HG02943 (cell line): ENCODE data around the gene GSG1.
"Not testable (repeated sequence)": the region's sequence is repeated elsewhere in the genome, so short reads cannot be mapped to it uniquely, and the experiment has no call there.

Source experiments
- ATAC-seq: cut with Tn5 transposase; IDR thresholded peaks from one replicate; pipeline ENCODE4 v1.9.1; 2021; ENCODE audit warnings: mild to moderate bottlenecking, low read depth, moderate library complexity; ENCODE audit not compliant: unreplicated experiment

Gene GSG1

GRCh38 chr12:13066459-13066858 is 37.0 kb downstream of the GSG1 start:
- ATAC-seq: no peak

- no peak for ATAC-seq
Observed at GRCh38 chr12:13066014-13066413, 37.5 kb downstream of the GSG1 start.

- no peak for ATAC-seq
Observed at GRCh38 chr12:13062669-13063068, 40.8 kb downstream of the GSG1 start.

- ATAC-seq: no peak
Observed at GRCh38 chr12:13061377-13061776, 42.1 kb downstream of the GSG1 start.

- no peak for ATAC-seq
Observed at GRCh38 chr12:13060581-13060980, 42.9 kb downstream of the GSG1 start.

- not testable (repeated sequence) for ATAC-seq
Observed at GRCh38 chr12:13053617-13054016, 49.9 kb downstream of the GSG1 start.

- ATAC-seq: no peak
Observed at GRCh38 chr12:13052421-13052820, 51.0 kb downstream of the GSG1 start.

GRCh38 chr12:13049816-13050215 is 53.7 kb downstream of the GSG1 start:
- no peak for ATAC-seq

GRCh38 chr12:13046964-13047363 is 56.5 kb downstream of the GSG1 start:
- ATAC-seq: no peak

- no peak for ATAC-seq
Observed at GRCh38 chr12:13045816-13046215, 57.7 kb downstream of the GSG1 start.

GRCh38 chr12:13044906-13045299 is 58.6 kb downstream of the GSG1 start:
- no peak for ATAC-seq

- ATAC-seq: peak; percentile 74
Observed at GRCh38 chr12:13044002-13044905, 59.2 kb downstream of the GSG1 start, which contains the start of gene FAM234B. TSS of gene FAM234B (plus strand) at chr12:13044381. CDS start at chr12:13044404, 23 bp downstream.

GRCh38 chr12:13042666-13043230 is 60.7 kb downstream of the GSG1 start:
- no peak for ATAC-seq

- no peak for ATAC-seq
Observed at GRCh38 chr12:13041224-13041623, 62.2 kb downstream of the GSG1 start.

GRCh38 chr12:13039328-13039956 is 64.0 kb downstream of the GSG1 start:
- no peak for ATAC-seq

GRCh38 chr12:13038491-13039161 is 64.8 kb downstream of the GSG1 start:
- no peak for ATAC-seq

GRCh38 chr12:13036881-13037280 is 66.6 kb downstream of the GSG1 start:
- no peak for ATAC-seq

GRCh38 chr12:13035335-13035734 is 68.1 kb downstream of the GSG1 start:
- not testable (repeated sequence) for ATAC-seq
